Esophagus (tissue), 2 donors: ENCODE data around the gene ZCCHC4. TPM values are rescaled to one million over a fixed set of nuclear protein-coding genes. Genes with fewer than 3 reads are reported as not detected.

Experiments
- H3K27ac ChIP-seq, 2 donors: one replicate each; pipeline ENCODE4 v1.5.1; 2013; ENCODE audit warnings: low read depth in 2 of 2, mild to moderate bottlenecking in 2 of 2, inconsistent platforms in 1 of 2, low read length in 1 of 2, moderate library complexity in 1 of 2
- H3K27me3 ChIP-seq, 2 donors: one replicate each; pipeline ENCODE4 v1.6.1; 2013; ENCODE audit warnings: low read length in 2 of 2, control low read depth in 1 of 2, mild to moderate bottlenecking in 1 of 2; ENCODE audit not compliant: insufficient read depth in 2 of 2, control insufficient read depth in 1 of 2
- H3K36me3 ChIP-seq, 2 donors: one replicate each; pipeline ENCODE4 v1.6.1; 2013; ENCODE audit warnings: low read length in 1 of 2; ENCODE audit not compliant: control insufficient read depth in 2 of 2, insufficient read depth in 2 of 2
- H3K4me1 ChIP-seq, 2 donors: one replicate each; pipeline ENCODE4 v1.6.1; 2013; ENCODE audit warnings: low read length in 1 of 2; ENCODE audit not compliant: control insufficient read depth in 2 of 2, insufficient read depth in 2 of 2
- H3K4me3 ChIP-seq, 2 donors: one replicate each; pipeline ENCODE4 v1.5.1; 2013; ENCODE audit warnings: low read length in 2 of 2, mild to moderate bottlenecking in 2 of 2, low read depth in 1 of 2, moderate library complexity in 1 of 2
- H3K9me3 ChIP-seq, 2 donors: one replicate each; pipeline ENCODE4 v1.6.1; 2013; ENCODE audit warnings: mild to moderate bottlenecking in 2 of 2, low read depth in 1 of 2, low read length in 1 of 2, moderate library complexity in 1 of 2; ENCODE audit not compliant: control insufficient read depth in 2 of 2, insufficient read depth in 1 of 2
- WGBS, 2 donors: extraction: QIAGEN DNeasy Blood & Tissue Kit; methylation state at CpG; one replicate each; pipeline ENCODE4 v1.1.7; 2013; 5-methylcytosine and 5-hydroxymethylcytosine counted together
- polyA plus RNA-seq, 2 donors: library from polyadenylated mRNA; stranded (reverse); fragments of 200-250 nt; gene quantifications; one replicate each; pipeline ENCODE4 v1.2.3, GENCODE V29; 2013
- donor health status: healthy with polysubstance abuse.
- donor health status: Bipolar disorder and iron deficiency.

Gene ZCCHC4
- polyA plus RNA-seq, 2 donors: 3.5 to 5.9 TPM

DNA sequence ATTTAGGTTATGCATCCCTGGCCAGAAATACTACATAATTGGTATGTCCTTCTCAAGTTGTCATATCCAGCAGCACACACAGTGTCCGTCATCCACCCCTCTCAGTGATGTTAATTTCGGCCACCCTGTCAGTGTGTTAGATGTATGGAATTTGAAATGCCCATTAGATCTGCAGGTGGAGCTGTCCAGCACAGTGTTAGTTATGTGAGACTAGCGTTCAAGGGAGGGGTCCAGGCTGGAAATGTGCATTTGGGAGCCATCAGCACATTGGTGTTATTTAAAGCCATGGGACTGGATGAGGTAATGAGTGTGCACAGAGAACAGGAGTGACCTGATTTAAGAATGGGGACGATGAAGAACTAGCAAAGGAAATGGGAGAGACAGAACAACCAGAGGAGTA, 86.9 kb downstream of the ZCCHC4 start:
- Histone ChIP-seq H3K9me3 (no peaks in the 10 kb centered on the region), H3K4me3 (no peak overlapping the region), H3K4me1 (no peaks in the 10 kb centered on the region), H3K27me3 (no peaks in the 10 kb centered on the region), H3K36me3 (peaks cover 10 to 23% of the 10 kb centered on the region in 2 donors), H3K27ac (no peak overlapping the region)
- WGBS, 2 donors: 89 to 91% methylated on average over 4 of the region's 4 CpGs

GRCh38 chr4:25401066-25401465, 88.5 kb downstream of the ZCCHC4 start:
- peaks cover 5 to 20% of the 10 kb centered on the region in 2 donors for H3K36me3 ChIP-seq
- no peaks in the 10 kb centered on the region for H3K4me1 ChIP-seq
- H3K9me3 ChIP-seq: no peaks in the 10 kb centered on the region
- H3K27me3 ChIP-seq: no peaks in the 10 kb centered on the region
- H3K27ac ChIP-seq: no peak overlapping the region
- 67 to 75% methylated on average over 3 of the region's 3 CpGs for WGBS, 2 donors
- no peak overlapping the region for H3K4me3 ChIP-seq

- peaks cover 5 to 20% of the 10 kb centered on the region in 2 donors for H3K36me3 ChIP-seq
- 93 to 95% methylated on average over 1 of the region's 1 CpG for WGBS, 2 donors
- no peaks in the 10 kb centered on the region for H3K27me3 ChIP-seq
- no peaks in the 10 kb centered on the region for H3K9me3 ChIP-seq
- no peak overlapping the region for H3K27ac ChIP-seq
- H3K4me1 ChIP-seq: no peaks in the 10 kb centered on the region
- H3K4me3 ChIP-seq: no peak overlapping the region
These were observed 89.9 kb downstream of the ZCCHC4 start for GRCh38 chr4:25402521-25402920.

DNA sequence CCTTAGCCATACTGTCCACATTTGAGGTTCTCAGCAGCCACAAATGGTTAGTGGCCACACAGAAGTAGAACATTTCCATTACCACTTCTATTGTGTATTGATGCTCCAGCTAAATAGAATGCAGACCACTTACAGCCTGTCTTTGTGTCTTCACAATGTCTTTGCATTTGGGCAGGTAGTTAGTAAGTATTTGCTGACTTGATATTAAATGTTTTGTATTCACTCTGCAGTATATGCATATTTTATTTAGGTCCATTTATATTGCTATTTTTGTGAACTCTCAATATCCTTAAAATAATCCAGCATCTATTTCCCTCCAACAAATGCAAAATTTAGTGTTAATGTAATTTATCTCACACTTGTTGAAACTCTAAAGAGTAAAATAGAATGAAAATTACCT, 91.1 kb downstream of the ZCCHC4 start:
- peaks cover 5 to 22% of the 10 kb centered on the region in 2 donors for H3K36me3 ChIP-seq
- no peaks in the 10 kb centered on the region for H3K27me3 ChIP-seq
- H3K9me3 ChIP-seq: no peaks in the 10 kb centered on the region

DNA sequence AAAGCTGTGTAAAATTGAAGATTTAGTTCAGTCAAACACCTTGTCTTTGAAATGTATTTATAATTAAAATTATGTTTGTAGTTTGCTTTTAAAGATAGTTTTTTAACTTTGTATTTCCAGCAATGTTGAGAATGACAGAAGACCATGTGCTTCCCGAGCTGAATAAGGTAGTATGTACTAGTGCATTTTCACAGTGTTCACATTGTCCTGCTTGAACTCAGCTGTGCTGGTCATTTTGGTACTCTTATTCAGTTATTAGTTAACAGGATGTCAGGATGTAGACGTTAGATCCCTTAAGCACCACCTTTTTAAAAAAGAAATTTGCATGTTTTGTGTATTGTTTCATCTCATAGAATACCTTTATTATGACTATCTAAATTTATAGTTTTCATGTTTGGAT, 92.9 kb downstream of the ZCCHC4 start:
- Histone ChIP-seq H3K27me3 (no peaks in the 10 kb centered on the region), H3K4me3 (no peak overlapping the region), H3K27ac (no peak overlapping the region), H3K4me1 (no peaks in the 10 kb centered on the region), H3K9me3 (no peaks in the 10 kb centered on the region), H3K36me3 (peaks cover 7 to 13% of the 10 kb centered on the region in 2 donors)
- 68 to 80% methylated on average over 2 of the region's 2 CpGs for WGBS, 2 donors

More for the DNA sequence above, 91.1 kb downstream of the ZCCHC4 start:
- H3K27ac ChIP-seq: no peak overlapping the region
- no peak overlapping the region for H3K4me3 ChIP-seq
- H3K4me1 ChIP-seq: no peaks in the 10 kb centered on the region

DNA sequence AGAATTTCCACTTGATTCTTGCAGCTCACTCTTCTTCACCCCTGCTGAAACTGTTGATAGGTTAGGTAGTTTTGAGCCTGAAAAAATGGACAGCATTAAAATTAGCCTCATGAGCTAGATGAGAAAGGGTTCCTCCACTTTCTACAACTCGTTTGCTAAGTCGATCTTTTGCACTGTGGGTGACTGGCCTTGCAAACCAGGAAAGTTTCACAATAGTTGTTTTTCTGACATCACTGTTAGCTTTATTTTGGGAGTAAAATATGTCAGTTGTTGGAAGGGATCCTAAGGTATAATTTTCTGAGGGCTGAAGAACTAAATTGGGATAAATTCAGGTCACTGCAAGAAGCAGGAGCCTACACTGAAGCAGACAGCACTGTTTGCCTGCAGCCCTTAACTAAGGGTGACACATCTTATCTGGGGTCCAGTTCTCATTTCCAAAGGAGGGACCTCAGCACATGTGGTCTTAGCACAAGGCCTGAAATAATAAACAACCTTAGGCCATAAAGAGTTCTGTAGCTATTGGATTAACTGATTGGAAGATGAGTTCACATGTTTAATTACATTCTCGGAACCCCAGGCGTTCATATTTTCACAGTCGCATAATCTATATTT, 93.6 kb downstream of the ZCCHC4 start:
- WGBS, 2 donors: 87 to 94% methylated on average over 5 of the region's 5 CpGs
- H3K4me1 ChIP-seq: no peaks in the 10 kb centered on the region
- peaks cover 7 to 10% of the 10 kb centered on the region in 2 donors for H3K36me3 ChIP-seq
- H3K4me3 ChIP-seq: no peak overlapping the region
- no peak overlapping the region for H3K27ac ChIP-seq
- H3K27me3 ChIP-seq: no peaks in the 10 kb centered on the region
- no peaks in the 10 kb centered on the region for H3K9me3 ChIP-seq

GRCh38 chr4:25410820-25411529, 98.4 kb downstream of the ZCCHC4 start:
- Histone ChIP-seq H3K36me3 (peaks cover 2 to 7% of the 10 kb centered on the region in 2 donors), H3K4me3 (no peak overlapping the region), H3K27me3 (no peaks in the 10 kb centered on the region), H3K27ac (no peak overlapping the region), H3K4me1 (no peaks in the 10 kb centered on the region), H3K9me3 (no peaks in the 10 kb centered on the region)
- WGBS, 2 donors: 82 to 94% methylated on average over 4 of the region's 4 CpGs

- Histone ChIP-seq H3K36me3 (peaks cover 2 to 4% of the 10 kb centered on the region in 2 donors), H3K4me1 (no peaks in the 10 kb centered on the region), H3K27ac (no peak overlapping the region), H3K9me3 (no peaks in the 10 kb centered on the region), H3K4me3 (no peak overlapping the region), H3K27me3 (no peaks in the 10 kb centered on the region)
- 80 to 81% methylated on average over 3 of the region's 3 CpGs for whole genome bisulfite sequencing, 2 donors
These were observed 100.7 kb downstream of the ZCCHC4 start for GRCh38 chr4:25413261-25413660.

GRCh38 chr4:25417014-25417413, 104.4 kb downstream of the ZCCHC4 start:
- Histone ChIP-seq H3K4me1 (no peaks in the 10 kb centered on the region), H3K4me3 (no peak overlapping the region), H3K36me3 (no peaks in the 10 kb centered on the region), H3K27me3 (no peaks in the 10 kb centered on the region), H3K9me3 (no peaks in the 10 kb centered on the region), H3K27ac (no peak overlapping the region)
- whole genome bisulfite sequencing, 2 donors: 98 to 100% methylated on average over 2 of the region's 2 CpGs
